ENCODE results near the gene PLA2G4C.

Gene PLA2G4C, protein sequence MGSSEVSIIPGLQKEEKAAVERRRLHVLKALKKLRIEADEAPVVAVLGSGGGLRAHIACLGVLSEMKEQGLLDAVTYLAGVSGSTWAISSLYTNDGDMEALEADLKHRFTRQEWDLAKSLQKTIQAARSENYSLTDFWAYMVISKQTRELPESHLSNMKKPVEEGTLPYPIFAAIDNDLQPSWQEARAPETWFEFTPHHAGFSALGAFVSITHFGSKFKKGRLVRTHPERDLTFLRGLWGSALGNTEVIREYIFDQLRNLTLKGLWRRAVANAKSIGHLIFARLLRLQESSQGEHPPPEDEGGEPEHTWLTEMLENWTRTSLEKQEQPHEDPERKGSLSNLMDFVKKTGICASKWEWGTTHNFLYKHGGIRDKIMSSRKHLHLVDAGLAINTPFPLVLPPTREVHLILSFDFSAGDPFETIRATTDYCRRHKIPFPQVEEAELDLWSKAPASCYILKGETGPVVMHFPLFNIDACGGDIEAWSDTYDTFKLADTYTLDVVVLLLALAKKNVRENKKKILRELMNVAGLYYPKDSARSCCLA

DNA sequence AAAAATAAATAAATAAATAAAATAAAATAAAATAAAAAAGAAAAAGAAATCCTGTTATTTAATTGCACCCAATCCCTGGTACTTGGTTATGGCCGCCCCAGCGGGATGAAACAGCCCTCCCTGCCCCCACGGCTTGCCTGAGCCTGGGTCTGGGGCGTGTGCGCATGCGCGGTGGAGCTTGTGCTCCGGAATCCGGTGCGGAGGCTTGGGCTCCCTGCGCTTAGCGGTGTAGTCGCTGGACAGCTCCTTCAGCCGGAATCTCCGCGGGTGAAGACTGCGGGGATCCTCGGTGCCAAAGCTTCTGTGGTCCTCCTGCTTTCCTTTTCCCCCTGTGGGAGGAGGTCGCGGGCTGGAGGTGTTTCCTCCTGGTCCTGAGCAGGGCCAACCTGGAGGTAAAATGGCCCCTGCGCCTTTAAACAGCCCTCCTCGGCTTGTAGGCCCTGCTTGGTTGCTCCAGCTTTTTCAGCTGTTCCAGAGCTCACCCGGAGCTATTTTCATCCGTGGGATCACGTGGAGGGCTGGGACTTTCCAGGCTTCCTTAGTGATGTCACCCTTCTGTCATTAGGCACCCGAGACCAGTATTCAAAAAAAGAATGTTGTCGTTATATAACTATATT lies at the start of gene PLA2G4C:
PLA2G4C (minus strand) TSS at position 468 of the 617 bp plus-strand sequence. CDS start 4,288 bp downstream, outside the sequence.
- peak; percentile 86 to 87 for DNase-seq

DNA sequence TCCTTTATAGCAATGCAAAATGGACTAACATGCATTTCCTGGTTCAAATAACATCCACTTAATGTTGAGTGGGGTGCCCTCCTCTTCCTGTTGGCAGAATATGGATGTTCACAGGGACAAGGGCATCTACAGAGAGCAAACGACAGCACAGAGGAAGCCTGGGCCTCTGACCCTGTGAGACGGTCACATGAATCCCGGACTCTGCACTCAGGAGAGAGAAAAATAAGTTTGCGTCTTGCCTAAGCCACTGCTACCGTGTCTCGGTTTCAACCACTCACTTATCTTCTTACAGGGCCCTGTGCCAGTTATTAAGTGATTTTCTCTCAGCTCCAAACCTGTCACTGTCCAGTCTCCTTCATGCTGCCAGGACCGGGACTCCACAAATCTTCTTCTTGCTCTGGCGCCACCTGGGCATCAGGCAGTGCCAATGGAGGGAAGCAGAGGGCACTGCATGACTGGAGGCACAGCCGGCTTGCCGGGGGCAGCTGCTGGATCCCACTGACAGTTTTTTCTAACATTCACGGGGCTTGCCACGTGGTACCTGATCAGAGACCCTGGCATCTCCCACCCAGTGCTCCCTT lies 47.7 kb upstream of the PLA2G4C start:
- DNase-seq, result no peak

DNA sequence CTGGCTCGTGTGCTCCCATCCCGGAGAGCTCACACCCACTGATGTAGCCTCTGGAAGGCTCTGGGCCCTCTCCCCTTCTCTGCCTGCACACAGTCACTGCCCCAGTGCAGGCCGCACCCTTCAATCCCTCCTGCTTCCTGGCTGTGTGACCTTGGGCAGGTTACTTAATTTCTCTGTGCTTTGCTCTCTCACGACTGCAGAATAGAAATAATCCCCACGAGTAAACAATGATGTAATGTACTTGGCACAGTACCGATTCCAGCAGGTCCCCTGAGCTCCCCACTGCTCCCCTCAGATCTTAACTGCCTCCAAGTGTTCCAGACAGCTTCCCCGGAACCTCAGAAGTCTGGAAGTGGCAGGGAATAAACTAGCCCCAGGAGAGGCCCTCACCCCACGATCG lies 43.4 kb upstream of the PLA2G4C start:
- DNase-seq, result no peak

DNA sequence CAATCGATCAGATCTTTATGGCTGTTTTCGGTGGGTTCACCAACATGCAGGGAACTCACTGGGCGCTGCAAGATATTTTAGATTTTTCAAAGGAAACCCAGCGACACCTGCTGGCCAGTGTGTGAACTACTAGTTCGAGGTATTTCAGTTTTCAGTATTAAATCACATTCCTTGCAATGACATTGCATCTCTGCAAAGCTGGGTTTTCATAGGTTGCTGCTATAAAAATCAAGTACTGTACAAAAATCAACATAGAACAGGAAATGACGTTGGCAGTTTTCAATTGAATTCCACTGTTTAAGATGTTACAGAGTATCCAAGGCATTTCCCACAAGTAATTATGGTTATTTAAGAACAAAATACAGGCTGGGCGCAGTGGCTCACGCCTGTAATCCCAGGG lies 41.9 kb upstream of the PLA2G4C start:
- DNase-seq, result peak; percentile 53 to 66

DNA sequence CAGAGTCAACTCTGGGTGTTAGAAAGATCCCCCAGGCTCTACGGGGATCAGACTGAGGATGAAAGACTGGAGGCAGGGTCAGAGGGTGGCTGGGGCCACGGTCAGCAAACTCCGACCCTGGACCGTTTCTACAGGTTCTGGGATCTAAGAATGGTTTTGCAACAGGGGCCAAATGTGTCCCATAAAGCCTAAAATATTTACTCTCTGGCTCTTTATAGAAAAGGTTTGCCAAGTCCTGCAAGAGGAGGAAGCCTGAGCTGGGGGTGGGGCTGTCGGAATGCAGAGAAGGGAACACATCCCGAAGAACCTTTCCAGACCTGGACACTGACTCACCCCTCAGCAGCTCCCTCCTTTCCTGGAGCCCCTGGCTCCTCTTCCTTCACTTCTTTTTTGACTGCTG lies 38.8 kb upstream of the PLA2G4C start:
- no peak for DNase-seq

DNA sequence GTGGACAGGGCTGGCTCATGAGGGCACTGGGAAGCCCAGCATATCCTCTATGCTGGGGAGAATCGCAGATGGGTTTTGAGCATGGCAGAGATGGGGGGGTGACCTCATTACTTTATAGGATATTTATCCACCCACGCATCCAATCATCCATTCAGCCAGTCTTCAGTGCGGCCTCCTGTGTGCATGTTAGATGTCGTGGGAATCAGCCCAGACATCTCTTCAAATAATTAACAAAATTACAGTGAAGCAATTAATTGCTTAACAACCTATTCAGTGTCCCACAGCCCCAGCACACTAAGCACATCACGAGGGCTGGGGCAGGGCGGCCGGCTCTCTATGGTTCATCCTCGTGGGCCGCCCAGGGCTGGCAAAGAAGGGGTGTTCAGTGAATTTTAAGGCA lies 38.0 kb upstream of the PLA2G4C start:
- no peak for DNase-seq

DNA sequence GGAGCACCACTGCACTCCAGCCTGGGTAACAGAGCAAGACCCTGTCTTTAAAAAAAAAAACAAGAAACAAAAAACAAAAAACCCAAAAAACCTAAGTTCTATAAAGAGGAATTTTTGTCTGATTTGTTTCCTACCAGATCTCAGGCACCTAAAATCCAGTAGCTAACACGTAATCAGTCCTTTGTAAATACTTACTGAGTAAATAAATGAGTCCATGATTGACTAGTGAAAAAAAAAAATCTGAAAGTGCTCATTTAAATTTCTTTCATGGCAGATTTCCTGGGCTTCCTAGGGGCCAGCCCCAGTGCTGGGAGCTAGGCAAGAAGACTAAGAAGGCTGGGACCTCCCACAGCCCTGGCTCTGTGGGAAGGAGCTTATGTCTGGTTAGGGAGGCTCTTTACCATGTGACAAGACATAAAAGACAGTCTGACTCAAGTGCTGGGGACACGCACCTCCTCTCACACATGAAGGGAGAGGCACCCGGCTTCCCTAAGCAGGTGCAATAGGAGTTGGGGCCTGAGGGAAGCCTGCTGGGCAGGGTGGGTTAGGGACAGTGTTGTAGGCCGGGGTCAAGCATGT lies 37.1 kb upstream of the PLA2G4C start:
- no peak for DNase-seq

DNA sequence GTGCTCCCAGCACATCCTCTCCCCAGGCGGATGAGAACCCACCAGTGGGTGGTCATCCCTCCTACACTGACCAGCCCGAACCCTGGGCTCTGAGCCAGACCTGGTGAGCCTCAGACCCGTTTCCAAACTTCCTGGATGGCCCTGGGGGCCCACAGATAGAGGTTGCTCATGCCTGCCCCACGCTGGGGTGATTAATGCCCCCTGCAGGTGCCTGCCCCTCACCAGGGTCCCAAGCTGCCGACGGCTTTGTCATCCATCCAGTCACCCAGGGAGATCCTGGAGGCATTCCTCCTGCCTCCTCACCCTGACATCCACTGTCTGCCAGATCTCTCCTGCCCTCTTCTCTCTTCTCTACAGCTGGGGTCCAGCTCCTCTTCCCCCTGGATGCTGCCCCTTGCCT lies 28.4 kb upstream of the PLA2G4C start:
- no peak for DNase-seq

DNA sequence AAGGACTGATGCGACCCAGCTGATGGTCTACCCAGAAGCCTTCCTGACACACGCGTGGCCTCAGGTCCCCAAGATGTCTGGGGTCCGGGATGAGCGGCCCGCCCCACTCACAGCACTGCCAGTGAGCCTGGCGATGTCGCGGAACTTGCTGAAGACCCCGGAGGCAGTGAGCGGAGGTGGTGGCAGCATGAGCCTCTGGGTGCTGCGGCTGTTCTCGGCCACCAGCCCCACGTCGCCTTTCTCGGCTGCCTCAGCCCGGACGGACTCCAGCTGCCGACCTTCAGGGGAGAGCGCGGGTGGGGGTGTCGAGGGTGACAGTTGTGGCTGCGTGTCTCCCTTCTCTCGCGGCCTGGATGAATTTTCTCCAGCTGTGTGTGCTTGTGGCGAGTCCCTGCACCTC lies 26.8 kb upstream of the PLA2G4C start:
- DNase-seq, result no peak

DNA sequence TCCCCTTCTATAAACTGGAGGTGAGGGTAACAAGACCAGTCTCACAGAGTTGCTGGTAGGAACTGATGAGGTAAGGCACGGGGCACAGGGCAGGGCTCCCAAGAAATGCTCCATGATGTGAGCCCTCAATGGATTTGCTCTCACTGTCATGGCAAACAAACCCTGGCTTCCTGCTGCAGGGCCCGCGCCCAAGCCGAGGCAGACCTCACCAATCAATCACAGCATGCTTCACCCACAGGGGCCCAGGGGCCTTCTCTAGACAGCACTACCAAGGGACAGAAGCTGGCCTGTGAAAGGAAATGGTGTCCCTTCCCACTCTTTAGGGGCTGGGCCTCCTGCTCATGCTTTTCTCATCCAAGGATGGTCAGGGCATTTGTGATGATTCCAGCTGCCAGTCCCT lies 25.9 kb upstream of the PLA2G4C start:
- DNase-seq, result no peak

DNA sequence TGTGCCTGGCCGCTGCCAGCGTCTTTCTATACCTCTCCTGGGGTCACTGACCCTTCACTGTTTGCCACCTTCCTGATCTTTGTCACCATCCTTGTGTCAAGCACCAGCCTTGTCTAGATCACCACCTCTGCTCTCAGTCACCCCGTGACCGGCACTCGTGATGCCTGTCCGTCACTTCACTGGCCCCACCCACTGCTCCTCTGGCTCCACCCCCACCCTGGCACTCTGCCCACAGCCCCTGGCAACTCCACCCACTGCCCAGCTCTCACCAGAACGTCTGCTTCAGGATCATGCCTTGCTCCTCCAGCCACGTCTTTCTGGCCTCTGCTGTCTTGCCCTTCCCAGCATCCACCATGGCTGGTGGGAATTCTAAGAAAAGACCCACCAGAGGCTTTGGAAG lies 24.8 kb upstream of the PLA2G4C start:
- DNase-seq, result no peak

DNA sequence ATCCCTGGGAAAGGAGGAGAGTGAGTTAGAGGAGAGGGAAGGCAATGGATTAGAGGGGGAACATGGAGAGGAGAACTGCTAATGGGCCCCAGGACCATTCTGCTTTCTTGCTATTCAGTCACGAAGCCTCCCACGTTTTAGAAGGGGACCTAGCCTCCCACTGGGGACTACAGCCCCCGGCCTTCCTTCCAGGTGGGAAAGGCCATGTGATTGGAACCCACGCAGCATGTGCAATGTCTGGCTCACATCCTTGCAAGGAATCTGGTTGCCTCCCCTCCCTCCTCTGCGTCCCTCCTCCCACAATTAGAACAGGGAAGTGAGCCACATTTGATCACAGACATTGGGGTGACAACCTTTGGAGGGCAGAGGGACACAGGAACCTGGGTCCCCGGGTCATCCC lies 22.5 kb upstream of the PLA2G4C start:
- DNase-seq, result no peak

DNA sequence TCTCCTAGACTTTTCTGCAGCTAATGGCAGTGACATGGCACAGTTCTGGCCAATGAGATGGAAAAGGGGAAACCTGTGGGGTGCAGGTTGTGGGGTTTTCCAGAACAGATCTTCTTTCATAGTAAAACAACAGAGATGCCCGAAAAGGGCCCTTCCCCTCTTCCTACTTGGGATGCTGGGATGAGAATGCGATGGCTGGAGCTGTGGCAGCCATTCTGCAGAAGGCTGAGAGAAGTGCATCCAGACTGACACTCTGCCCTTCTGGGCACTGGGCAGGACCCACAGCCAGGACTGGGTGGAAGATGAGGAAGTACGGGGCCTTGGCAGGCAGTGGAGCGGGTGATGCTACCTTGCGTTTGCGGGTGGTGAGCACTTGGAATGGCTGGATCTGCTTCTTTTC lies 16.9 kb upstream of the PLA2G4C start:
- no peak for DNase-seq

DNA sequence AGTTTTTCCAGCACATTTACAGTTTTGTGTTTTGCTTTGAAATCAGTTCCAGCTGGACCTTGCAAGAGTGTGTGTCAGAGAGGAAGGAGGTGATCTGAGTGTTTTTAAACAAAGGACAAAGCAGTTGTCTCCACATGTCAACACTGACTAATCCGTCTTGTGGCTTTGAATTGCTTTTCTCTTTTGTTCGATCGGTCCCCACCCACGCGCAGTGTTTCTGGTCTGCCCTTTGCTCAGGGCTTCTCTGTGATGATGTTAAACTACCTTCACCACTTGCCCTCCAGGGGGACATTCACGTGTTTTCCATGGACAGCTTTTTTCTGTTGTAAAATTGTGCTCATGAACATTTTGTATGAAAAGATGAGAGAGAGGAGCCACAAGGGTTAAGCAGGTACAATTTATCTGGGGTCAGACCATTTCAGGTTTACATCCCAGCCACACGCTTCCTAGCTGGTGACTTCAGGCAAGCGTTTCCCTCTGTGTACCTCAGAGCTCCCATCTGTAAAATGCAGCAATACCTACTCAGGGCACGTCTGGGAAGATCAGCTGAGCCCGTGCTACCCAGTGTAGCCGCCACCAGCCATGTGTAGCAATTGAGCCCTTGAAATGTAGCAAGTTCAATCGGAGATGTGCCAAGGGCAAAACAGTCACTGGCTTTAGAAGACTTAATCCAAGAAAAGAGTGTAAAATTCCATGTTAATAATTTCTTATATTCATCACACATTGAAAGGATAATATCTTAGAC lies 13.5 kb upstream of the PLA2G4C start:
- peak; percentile 2 to 7 for DNase-seq

DNA sequence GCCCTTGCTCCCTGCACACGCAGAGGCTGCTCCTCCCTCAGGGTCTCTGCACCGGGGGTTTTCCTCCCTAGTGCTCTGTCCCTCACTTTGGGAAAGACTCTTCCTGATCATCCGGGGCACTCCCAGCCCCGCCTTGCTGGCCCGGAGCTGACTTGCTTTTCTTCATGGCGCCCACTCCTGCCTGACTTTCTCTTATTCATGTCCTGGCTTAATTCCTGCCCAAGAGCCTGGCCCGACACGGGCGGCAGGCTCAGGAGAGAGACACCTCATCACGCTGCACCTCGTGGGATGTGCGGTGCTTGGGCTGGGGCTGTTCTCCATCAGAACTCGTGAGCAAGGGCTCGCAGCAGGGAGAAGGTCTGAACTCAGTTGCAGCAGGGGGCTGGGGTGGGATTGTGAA lies 11.8 kb upstream of the PLA2G4C start:
- DNase-seq, result no peak

DNA sequence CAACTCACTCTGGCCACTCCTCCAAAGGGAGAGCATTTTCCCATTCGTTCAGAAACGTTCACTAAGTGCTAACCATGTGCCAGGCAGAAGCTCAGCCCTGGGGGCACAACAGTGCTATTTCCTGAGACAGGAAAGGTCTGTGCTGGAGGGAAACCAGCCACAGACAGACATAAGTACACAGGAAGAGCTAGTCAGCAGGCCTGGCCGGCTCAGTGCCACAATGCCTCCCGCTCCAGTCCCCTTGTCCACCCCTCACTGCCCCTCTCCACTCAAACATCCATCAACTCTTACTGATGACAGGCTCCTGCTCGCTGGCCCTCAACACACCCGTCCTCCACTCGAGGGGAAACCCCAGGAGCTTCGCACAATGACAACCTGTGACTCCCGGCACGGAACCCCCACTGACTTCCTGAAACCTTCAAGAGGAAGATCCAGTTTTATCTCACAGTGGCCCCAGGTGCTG lies 11.3 kb upstream of the PLA2G4C start:
- DNase-seq, result peak; percentile 79 to 86

DNA sequence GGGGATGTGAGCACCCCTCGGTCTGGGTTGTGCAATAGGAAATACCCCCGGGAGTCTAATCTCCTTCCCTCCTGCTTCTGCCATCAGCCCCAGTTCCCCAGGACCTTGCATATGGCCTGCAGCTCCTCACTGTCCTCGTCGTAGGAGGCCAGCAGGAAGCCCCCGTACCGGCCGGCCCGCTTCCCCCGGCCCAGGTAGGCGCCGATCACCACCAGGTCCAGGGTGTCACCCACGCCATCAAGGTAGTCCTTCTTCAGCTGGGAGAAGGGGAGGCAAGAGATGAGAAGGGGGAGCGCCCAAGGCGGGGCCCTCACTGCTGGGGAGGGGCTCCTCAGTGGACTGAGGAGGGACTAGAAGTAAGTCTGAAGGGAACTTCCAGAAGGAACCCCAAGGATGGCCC lies 10.4 kb upstream of the PLA2G4C start:
- DNase-seq, result no peak

DNA sequence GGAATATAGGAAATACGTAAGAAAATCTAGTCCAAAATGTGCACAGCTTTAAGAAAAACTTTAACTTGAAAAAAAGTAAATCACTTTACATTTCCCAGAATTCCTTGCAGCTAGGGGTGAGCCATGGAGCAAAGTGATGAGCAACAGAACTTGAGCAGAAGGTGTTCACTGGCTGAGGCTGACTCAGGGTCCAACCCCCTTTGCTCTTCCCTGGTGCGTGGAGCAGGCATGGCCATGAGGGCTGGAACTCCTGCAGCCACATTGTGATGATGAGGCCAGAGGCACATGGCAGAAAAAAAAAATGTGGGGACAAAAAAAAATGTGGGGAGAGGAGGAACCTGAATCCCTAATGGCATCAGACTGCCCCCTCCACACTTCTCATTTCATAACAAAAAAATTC lies 9.9 kb upstream of the PLA2G4C start:
- no peak for DNase-seq

DNA sequence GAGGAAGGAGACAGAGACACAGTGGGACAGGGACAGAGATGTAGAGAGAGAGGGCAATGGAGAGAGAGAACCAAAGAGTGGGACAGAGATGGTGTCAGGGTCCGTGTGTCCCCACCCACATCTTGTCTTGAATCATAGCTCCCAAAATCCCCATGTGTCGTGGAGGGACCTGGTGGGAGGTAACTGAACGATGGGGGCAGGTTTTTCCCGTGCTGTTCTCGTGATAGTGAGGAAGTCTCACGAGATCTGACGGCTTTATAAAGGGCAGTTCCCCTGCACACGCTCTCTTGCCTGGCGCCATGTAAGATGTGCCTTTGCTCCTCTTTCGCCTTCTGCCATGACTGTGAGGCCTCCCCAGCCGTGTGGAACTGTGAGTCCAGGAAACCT lies 7.5 kb upstream of the PLA2G4C start:
- no peak for DNase-seq

DNA sequence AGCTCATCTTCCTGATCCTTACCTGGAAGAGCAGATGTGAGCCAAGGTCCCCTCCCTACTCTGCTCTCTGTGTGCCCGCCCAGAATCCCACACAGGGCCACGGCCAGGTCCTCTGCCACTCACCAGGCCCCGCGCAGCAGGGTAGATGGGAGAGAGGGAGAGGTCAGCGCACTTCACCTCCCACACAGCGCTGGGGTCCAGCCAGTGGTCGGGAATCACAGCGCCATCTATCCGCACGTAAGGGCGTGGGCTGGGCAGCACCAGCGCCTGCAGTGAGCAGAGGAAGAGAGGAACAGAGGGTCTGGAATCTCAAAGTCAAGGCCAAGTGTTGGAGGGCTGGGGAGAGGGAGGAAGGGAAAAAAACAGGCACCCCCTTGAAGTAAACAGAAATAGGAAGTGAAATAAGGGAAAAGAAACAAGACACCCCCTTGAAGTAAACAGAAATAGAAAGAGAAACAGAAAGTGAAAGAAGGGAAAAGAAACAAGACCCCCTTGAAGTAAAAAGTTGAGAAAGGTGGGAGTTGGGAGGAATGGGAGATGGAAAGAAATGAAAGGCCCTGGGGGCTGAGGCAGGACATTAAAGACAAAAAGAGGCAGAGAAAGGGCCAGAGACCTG lies 7.0 kb upstream of the PLA2G4C start:
- DNase-seq, result peak in 1 of 2 experiments; percentile 1

DNA sequence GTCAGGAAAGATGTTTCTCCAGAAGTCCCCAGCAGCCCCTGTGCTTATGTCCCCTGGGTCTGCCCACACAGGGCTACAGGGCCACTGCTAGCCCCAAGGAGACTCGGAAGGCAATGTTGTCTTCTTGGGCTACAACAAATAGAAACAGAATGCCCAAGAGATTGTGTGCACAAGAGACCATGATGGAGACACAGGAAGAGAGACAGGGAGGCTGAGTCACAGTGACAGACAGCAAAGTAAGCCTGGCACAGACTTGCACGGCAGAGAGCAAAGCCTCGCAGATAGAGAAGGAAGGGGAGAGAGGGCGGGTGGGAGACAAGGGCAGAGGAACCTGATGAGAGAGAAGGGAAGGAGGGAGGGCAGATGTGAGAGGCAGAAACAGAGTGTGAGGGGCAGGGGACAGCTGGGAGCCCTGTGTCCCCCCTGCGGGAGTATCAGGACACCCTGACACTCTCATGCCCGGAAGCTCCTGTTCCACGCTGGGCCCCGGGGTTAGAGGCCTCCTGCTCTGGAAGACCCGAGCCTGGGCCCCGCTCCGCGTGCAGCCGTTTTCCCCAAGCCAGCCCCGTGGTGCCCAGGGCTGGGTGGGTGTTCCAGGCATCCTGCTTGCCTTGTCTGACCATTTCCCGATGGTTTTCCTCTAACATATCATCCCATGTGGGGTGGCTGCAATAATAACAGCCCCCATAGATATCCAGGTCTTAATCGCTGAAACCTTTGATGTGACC lies 2.7 kb upstream of the PLA2G4C start:
- DNase-seq, result peak; percentile 59 to 60

DNA sequence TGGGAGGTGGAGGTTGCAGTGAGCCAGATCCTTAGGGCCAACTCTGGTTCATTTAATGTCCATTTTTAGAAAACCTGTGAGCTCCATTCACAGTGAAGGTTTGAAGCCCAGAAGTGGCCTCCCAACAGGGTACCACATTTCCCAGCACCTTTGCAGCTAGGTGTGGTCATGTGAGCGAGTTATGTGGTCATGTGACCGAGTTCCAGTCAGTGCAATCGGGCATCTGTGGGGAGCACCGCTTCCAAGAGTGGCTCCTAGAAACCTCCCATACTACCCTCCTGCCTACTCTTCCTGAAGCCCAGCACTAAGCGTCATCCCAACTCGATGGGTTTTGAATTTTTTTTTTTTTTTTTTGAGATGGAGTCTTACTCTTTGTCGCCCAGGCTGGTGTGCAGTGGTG lies 663 bp upstream of the PLA2G4C start:
- DNase-seq, result no peak

All from Kasumi-1 (cell line).